C1 segment of cervical spinal cord (tissue), 14 donors: ENCODE results near the gene GRK6.

Experiments
- DNase-seq, 14 donors: peaks; one replicate each; lab custom pipeline; 2025; lab: John Stamatoyannopoulos, UW

The GRK6 gene

GRCh38 chr5:177468685-177469628 lies 42.5 kb downstream of the GRK6 start:
- DNase-seq, result peak in 2 of 14 donors; percentile 9 to 81

- DNase-seq, result no peak
Observed at GRCh38 chr5:177469750-177470525, 43.5 kb downstream of the GRK6 start.

- no peak for DNase-seq
Observed at GRCh38 chr5:177470759-177471536, 44.5 kb downstream of the GRK6 start.

GRCh38 chr5:177471610-177472356 lies 45.3 kb downstream of the GRK6 start:
- peak in 1 of 14 donors; percentile 7 for DNase-seq

- peak in 1 of 14 donors; percentile 37 for DNase-seq
Observed at GRCh38 chr5:177472460-177473442, 46.3 kb downstream of the GRK6 start.

GRCh38 chr5:177473443-177474001 lies 47.0 kb downstream of the GRK6 start, which contains the start of gene DBN1:
Gene DBN1 (minus strand): TSS chr5:177473634. CDS start chr5:177473521, 113 bp downstream.
- DNase-seq, result peak in 2 of 14 donors; percentile 20 to 55

GRCh38 chr5:177474002-177474476 lies 47.6 kb downstream of the GRK6 start:
- DNase-seq, result no peak

- no peak for DNase-seq
Observed at GRCh38 chr5:177474846-177475562, 48.5 kb downstream of the GRK6 start.

- DNase-seq, result no peak
Observed at GRCh38 chr5:177475563-177476427, 49.3 kb downstream of the GRK6 start.

GRCh38 chr5:177476531-177477233 lies 50.2 kb downstream of the GRK6 start:
- DNase-seq, result no peak

GRCh38 chr5:177477701-177478477 lies 51.4 kb downstream of the GRK6 start:
- DNase-seq, result no peak

- peak in 6 of 14 donors; percentile 17 to 63 (median 33) for DNase-seq
Observed at GRCh38 chr5:177478711-177479646, 52.5 kb downstream of the GRK6 start.

GRCh38 chr5:177479774-177480173 lies 53.3 kb downstream of the GRK6 start:
- DNase-seq, result no peak

- no peak for DNase-seq
Observed at GRCh38 chr5:177482359-177482795, 55.9 kb downstream of the GRK6 start.

- DNase-seq, result no peak
Observed at GRCh38 chr5:177483042-177483441, 56.6 kb downstream of the GRK6 start.
